ENCODE measurements around the gene UBASH3B.
A peak's percentile ranks its signal among the peaks of the same experiment; 100 is the strongest.

The UBASH3B gene

GRCh38 chr11:122749005-122749687, 93.6 kb downstream of the UBASH3B start:
- no peak for TF ChIP-seq CTCF (conservative IDR thresholded peaks at IDR 0.05; ENCODE audit: control insufficient read depth, insufficient read depth, low read depth, low read length)
- H3K4me3 ChIP-seq (ENCODE audit: control insufficient read depth, low read depth, low read length) = no peak overlapping the region
- peak; percentile 99 for DNase-seq (ENCODE audit: low read depth)

- DNase-seq (ENCODE audit: low read depth) = no peak
- no peak overlapping the region for H3K4me3 ChIP-seq (ENCODE audit: control insufficient read depth, low read depth, low read length)
- no peak for TF ChIP-seq CTCF (conservative IDR thresholded peaks at IDR 0.05; ENCODE audit: control insufficient read depth, insufficient read depth, low read depth, low read length)
These were observed 94.5 kb downstream of the UBASH3B start for GRCh38 chr11:122750049-122750448.

GRCh38 chr11:122751292-122752070, 96.0 kb downstream of the UBASH3B start:
- no peak for TF ChIP-seq CTCF (conservative IDR thresholded peaks at IDR 0.05; ENCODE audit: control insufficient read depth, insufficient read depth, low read depth, low read length)
- H3K4me3 ChIP-seq (ENCODE audit: control insufficient read depth, low read depth, low read length) = no peak overlapping the region
- DNase-seq (ENCODE audit: low read depth) = peak; percentile 75

GRCh38 chr11:122754028-122754427, 98.5 kb downstream of the UBASH3B start:
- no peak for DNase-seq (ENCODE audit: low read depth)
- no peak overlapping the region for H3K4me3 ChIP-seq (ENCODE audit: control insufficient read depth, low read depth, low read length)

GRCh38 chr11:122754553-122755322, 99.2 kb downstream of the UBASH3B start:
- no peak for DNase-seq (ENCODE audit: low read depth)
- TF ChIP-seq CTCF (conservative IDR thresholded peaks at IDR 0.05; ENCODE audit: control insufficient read depth, insufficient read depth, low read depth, low read length) = peak; percentile 32
- no peak overlapping the region for H3K4me3 ChIP-seq (ENCODE audit: control insufficient read depth, low read depth, low read length)

More at GRCh38 chr11:122754028-122754427, 98.5 kb downstream of the UBASH3B start:
- TF ChIP-seq CTCF (conservative IDR thresholded peaks at IDR 0.05; ENCODE audit: control insufficient read depth, insufficient read depth, low read depth, low read length) = no peak

GRCh38 chr11:122755409-122755808, 99.9 kb downstream of the UBASH3B start:
- no peak for TF ChIP-seq CTCF (conservative IDR thresholded peaks at IDR 0.05; ENCODE audit: control insufficient read depth, insufficient read depth, low read depth, low read length)
- DNase-seq (ENCODE audit: low read depth) = no peak
- no peak overlapping the region for H3K4me3 ChIP-seq (ENCODE audit: control insufficient read depth, low read depth, low read length)
